AG20443 (cell line): ENCODE data around the gene CREBZF.
"Not testable (repeated sequence)": the region's sequence is repeated elsewhere in the genome, so short reads cannot be mapped to it uniquely, and the experiment has no call there.

Experiments used
- DNase-seq: peaks from one replicate; pipeline ENCODE4 v3.0.0; 2012; ENCODE audit warnings: low spot score, mixed read lengths

Gene CREBZF

GRCh38 chr11:85626496-85626895 lies 38.4 kb downstream of the CREBZF start:
- DNase-seq = no peak

GRCh38 chr11:85620256-85620655 lies 44.7 kb downstream of the CREBZF start:
- no peak for DNase-seq

GRCh38 chr11:85619499-85619898 lies 45.4 kb downstream of the CREBZF start:
- no peak for DNase-seq

- not testable (repeated sequence) for DNase-seq
These were observed 53.3 kb downstream of the CREBZF start for GRCh38 chr11:85611643-85612042.
